H9 (cell line): ENCODE measurements around the gene VEGFB. TPM values are rescaled to one million over a fixed set of nuclear protein-coding genes. Genes with fewer than 3 reads are reported as not detected.

Experiments
- DNase-seq: peaks from one replicate; pipeline ENCODE4 v3.0.0-alpha.2; 2017
- H2AFZ ChIP-seq: one replicate; pipeline ENCODE4 v1.6.1; 2013; ENCODE audit warnings: mild to moderate bottlenecking, low read length, control low read depth, moderate library complexity
- H2AK5ac ChIP-seq: 2 replicates; pipeline ENCODE4 v1.6.1; 2013; ENCODE audit warnings: low read length, control low read depth, mixed read lengths; ENCODE audit not compliant: insufficient read length
- H2BK120ac ChIP-seq: one replicate; pipeline ENCODE4 v1.6.1; 2013; ENCODE audit warnings: low read depth, mild to moderate bottlenecking, low read length, control low read depth, inconsistent platforms; ENCODE audit not compliant: poor library complexity, severe bottlenecking
- H2BK12ac ChIP-seq: 2 replicates; pipeline ENCODE4 v1.6.1; 2013; ENCODE audit warnings: low read length, control low read depth, mixed read lengths, low read depth; ENCODE audit not compliant: insufficient read length
- H2BK15ac ChIP-seq: 2 replicates; pipeline ENCODE4 v1.6.1; 2013; ENCODE audit warnings: low read depth, low read length, control low read depth
- H2BK20ac ChIP-seq: one replicate; pipeline ENCODE4 v1.6.1; 2013; ENCODE audit warnings: low read depth, mild to moderate bottlenecking, low read length, control low read depth, inconsistent platforms; ENCODE audit not compliant: poor library complexity, severe bottlenecking
- H2BK5ac ChIP-seq: 2 replicates; pipeline ENCODE4 v1.6.1; 2013; ENCODE audit warnings: low read length, control low read depth, mixed read lengths; ENCODE audit not compliant: insufficient read length
- H3K14ac ChIP-seq: 2 replicates; pipeline ENCODE4 v1.6.1; 2013; ENCODE audit warnings: low read length, control low read depth; ENCODE audit not compliant: insufficient read depth
- H3K18ac ChIP-seq: 2 replicates; pipeline ENCODE4 v1.6.1; 2013; ENCODE audit warnings: low read depth, mild to moderate bottlenecking, mixed read lengths, low read length, control low read depth; ENCODE audit not compliant: insufficient read length
- H3K23ac ChIP-seq: 2 replicates; pipeline ENCODE4 v1.6.1; 2013; ENCODE audit warnings: low read length, control low read depth, mixed read lengths, low read depth; ENCODE audit not compliant: insufficient read length
- H3K23me2 ChIP-seq: 2 replicates; pipeline ENCODE4 v1.6.1; 2013; ENCODE audit warnings: low read depth, mild to moderate bottlenecking, mixed read lengths, low read length, control low read depth; ENCODE audit not compliant: insufficient read length, poor library complexity, severe bottlenecking
- H3K27ac ChIP-seq: 2 replicates; pipeline ENCODE4 v1.5.1; 2013; ENCODE audit warnings: low read length, control low read depth, mixed read lengths, low read depth; ENCODE audit not compliant: insufficient read length
- H3K27me3 ChIP-seq: 2 replicates; pipeline ENCODE4 v1.6.1; 2013; ENCODE audit warnings: low read length, control low read depth, inconsistent platforms; ENCODE audit not compliant: insufficient read depth
- H3K4ac ChIP-seq: 2 replicates; pipeline ENCODE4 v1.6.1; 2013; ENCODE audit warnings: low read depth, mild to moderate bottlenecking, control low read depth, inconsistent platforms, low read length, moderate library complexity
- H3K4me1 ChIP-seq: 2 replicates; pipeline ENCODE4 v1.6.1; 2013; ENCODE audit warnings: low read length, control low read depth, inconsistent platforms; ENCODE audit not compliant: insufficient read depth
- H3K4me2 ChIP-seq: 2 replicates; pipeline ENCODE4 v1.6.1; 2013; ENCODE audit warnings: low read length, control low read depth, mixed read lengths; ENCODE audit not compliant: insufficient read length, insufficient read depth
- H3K56ac ChIP-seq: 2 replicates; pipeline ENCODE4 v1.6.1; 2013; ENCODE audit warnings: low read depth, mild to moderate bottlenecking, mixed read lengths, low read length, control low read depth; ENCODE audit not compliant: insufficient read length
- H3K79me1 ChIP-seq: 2 replicates; pipeline ENCODE4 v1.6.1; 2013; ENCODE audit warnings: low read depth, mild to moderate bottlenecking, moderate library complexity, low read length, control low read depth, inconsistent platforms; ENCODE audit not compliant: insufficient read depth, poor library complexity, severe bottlenecking
- H3K79me2 ChIP-seq: 2 replicates; pipeline ENCODE4 v1.6.1; 2013; ENCODE audit warnings: low read length, control low read depth, inconsistent platforms; ENCODE audit not compliant: insufficient read depth
- H3K9ac ChIP-seq: 2 replicates; pipeline ENCODE4 v1.6.1; 2013; ENCODE audit warnings: low read length, control low read depth, mixed read lengths; ENCODE audit not compliant: insufficient read length; ENCODE audit errors: extremely low read depth
- H3K9me3 ChIP-seq: one replicate; pipeline ENCODE4 v1.6.1; 2013; ENCODE audit warnings: low read depth, low read length, inconsistent platforms; ENCODE audit not compliant: control insufficient read depth
- H3T11ph ChIP-seq: one replicate; pipeline ENCODE4 v1.6.1; 2013; ENCODE audit warnings: mild to moderate bottlenecking, low read length, control low read depth, inconsistent platforms
- H4K20me1 ChIP-seq: one replicate; pipeline ENCODE4 v1.6.1; 2013; ENCODE audit not compliant: control insufficient read depth, insufficient read length, insufficient read depth
- H4K5ac ChIP-seq: 2 replicates; pipeline ENCODE4 v1.6.1; 2013; ENCODE audit warnings: low read depth, mild to moderate bottlenecking, mixed read lengths, low read length, control low read depth; ENCODE audit not compliant: insufficient read length
- H4K8ac ChIP-seq: replicated peaks from 2 replicates; pipeline ENCODE4 v1.6.1; 2013; ENCODE audit warnings: low read length, control low read depth, mixed read lengths, low read depth; ENCODE audit not compliant: insufficient read length
- H4K91ac ChIP-seq: 2 replicates; pipeline ENCODE4 v1.6.1; 2013; ENCODE audit warnings: low read depth, mild to moderate bottlenecking, moderate library complexity, mixed read lengths, low read length, control low read depth; ENCODE audit not compliant: insufficient read length
- H3K27ac Mint-ChIP-seq, 3 experiments: 2 replicates in 2 of 3; 3 replicates in 1 of 3; pipeline ENCODE4 v1.8.0; 2020 to 2021; ENCODE audit warnings: mixed read lengths in 3 of 3, mild to moderate bottlenecking in 1 of 3, moderate library complexity in 1 of 3
- H3K27me3 Mint-ChIP-seq: 2 replicates; pipeline ENCODE4 v1.8.0; 2021; ENCODE audit warnings: low read depth, mild to moderate bottlenecking, moderate library complexity, mixed read lengths
- H3K36me3 Mint-ChIP-seq, 3 experiments: 2 replicates in 2 of 3; 3 replicates in 1 of 3; pipeline ENCODE4 v1.8.0; 2020 to 2021; ENCODE audit warnings: low read depth in 3 of 3, mixed read lengths in 3 of 3; ENCODE audit not compliant: insufficient read depth in 1 of 3
- H3K4me1 Mint-ChIP-seq, 2 experiments: 2 replicates each; pipeline ENCODE4 v1.8.0; 2020; ENCODE audit warnings: mixed read lengths in 2 of 2
- H3K4me3 Mint-ChIP-seq, 2 experiments: 2 replicates in 1 of 2; 3 replicates in 1 of 2; pipeline ENCODE4 v1.8.0; 2020 to 2021; ENCODE audit warnings: mild to moderate bottlenecking in 2 of 2, mixed read lengths in 2 of 2, moderate library complexity in 1 of 2
- H3K9me3 Mint-ChIP-seq, 2 experiments: 2 replicates in 1 of 2; 3 replicates in 1 of 2; pipeline ENCODE4 v1.8.0; 2020; ENCODE audit warnings: mild to moderate bottlenecking in 2 of 2, mixed read lengths in 2 of 2, moderate library complexity in 1 of 2
- CTCF ChIP-seq: fragments of 200-600 bp; sonication (generic); conservative IDR thresholded peaks from 3 replicates; pipeline ENCODE4 v1.8.0; 2021; ENCODE audit warnings: antibody characterized with exemption, mild to moderate bottlenecking
- WGBS: extraction: QIAGEN DNeasy Blood & Tissue Kit; methylation state at CpG from one replicate; pipeline ENCODE4 v1.1.7; 2013; ENCODE audit warnings: missing lambda C conversion rate, low lambda C conversion rate, mixed read lengths; ENCODE audit not compliant: insufficient read length; ENCODE audit errors: extremely low coverage; 5-methylcytosine and 5-hydroxymethylcytosine counted together
- total RNA-seq: library from RNA; stranded (reverse); gene quantifications from 2 replicates; pipeline ENCODE4 v1.2.1, GENCODE V29; 2021

The VEGFB gene
- total RNA-seq, 1 experiment from 2014 or later = 57.7 TPM

DNA sequence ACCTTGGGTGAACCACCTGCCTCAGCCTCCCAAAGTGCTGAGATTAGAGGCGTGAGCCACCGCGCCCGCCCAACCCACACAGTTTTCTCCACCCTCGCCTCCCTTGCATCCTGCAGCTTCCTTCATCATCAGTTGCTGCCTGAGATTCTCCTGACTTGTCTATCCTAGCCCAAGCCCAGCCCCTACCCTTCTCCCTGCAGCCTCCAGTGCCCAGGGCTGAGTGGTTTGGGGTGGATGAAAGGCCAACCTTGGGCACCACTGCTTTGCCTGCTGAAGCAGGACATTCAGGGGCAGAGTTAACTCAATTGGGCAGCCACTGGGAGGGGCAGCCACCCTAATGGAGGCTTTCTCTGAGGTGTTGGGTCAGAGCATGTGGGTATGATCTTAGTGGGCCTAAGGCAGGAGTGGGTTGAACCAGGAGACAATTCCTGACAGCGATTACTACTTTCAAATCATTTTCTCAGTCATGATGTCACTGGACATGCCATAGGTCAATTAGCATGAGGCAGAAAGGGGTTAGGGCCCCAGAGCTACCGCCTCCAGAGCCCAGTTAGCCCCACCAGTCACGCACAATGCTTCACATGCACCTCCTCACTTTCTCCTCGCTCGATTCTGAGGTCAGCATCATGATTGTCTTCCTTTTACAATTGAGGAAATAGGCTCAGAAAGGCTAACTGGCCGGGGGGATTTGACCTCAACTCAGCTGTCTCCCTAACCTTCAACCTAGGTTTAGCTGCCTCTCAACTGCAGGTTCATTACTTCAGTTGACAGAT, 5.5 kb downstream of the VEGFB start:
- no peak overlapping the region for H2BK5ac ChIP-seq
- H3K9me3 ChIP-seq = no peaks in the 10 kb centered on the region
- H3K18ac ChIP-seq = no peak overlapping the region
- H2BK20ac ChIP-seq = no peak overlapping the region
- no peaks in the 10 kb centered on the region for H3K27me3 ChIP-seq
- peaks cover 10% of the 10 kb centered on the region for H3K23me2 ChIP-seq
- H3K23ac ChIP-seq = no peak overlapping the region
- TF ChIP-seq CTCF = no peak
- WGBS = no CpG with 5 or more reads among the region's 11 CpGs
- no peak overlapping the region for H4K5ac ChIP-seq
- peak overlapping the region; percentile 85 to 93 for H3K4me3 Mint-ChIP-seq
- H3T11ph ChIP-seq = no peak overlapping the region
- no peak overlapping the region for H4K91ac ChIP-seq
- H3K79me2 ChIP-seq = peaks cover 2% of the 10 kb centered on the region; the same call in 1 of the 2 replicates
- no peaks in the 10 kb centered on the region for H3K79me1 ChIP-seq
- no peak overlapping the region for H2BK15ac ChIP-seq
- peak overlapping the region; percentile 26; the same call in 1 of the 2 replicates for H3K14ac ChIP-seq
- H3K4me2 ChIP-seq = peak overlapping the region; percentile 63
- H3K27me3 Mint-ChIP-seq = no peaks in the 10 kb centered on the region
- H3K36me3 Mint-ChIP-seq = peaks cover 13 to 44% (median 26%) of the 10 kb centered on the region in 3 experiments
- H2AFZ ChIP-seq = no peak overlapping the region
- H3K4ac ChIP-seq = no peak overlapping the region
- peaks cover 28 to 30% of the 10 kb centered on the region in 2 experiments for H3K4me1 Mint-ChIP-seq
- peak overlapping the region; percentile 3 for H3K9ac ChIP-seq
- no peak overlapping the region for H3K27ac ChIP-seq
- H2BK120ac ChIP-seq = no peak overlapping the region
- H2AK5ac ChIP-seq = no peak overlapping the region
- H3K56ac ChIP-seq = no peak overlapping the region
- no peak for DNase-seq
- H4K8ac ChIP-seq = no peak overlapping the region
- no peak overlapping the region for H2BK12ac ChIP-seq
- peak overlapping the region; percentile 99; a peak in 6 of 7 replicates for H3K27ac Mint-ChIP-seq
- H4K20me1 ChIP-seq = no peaks in the 10 kb centered on the region
- no peaks in the 10 kb centered on the region for H3K4me1 ChIP-seq
- H3K9me3 Mint-ChIP-seq = no peaks in the 10 kb centered on the region
